Transverse colon (tissue), 4 donors: ENCODE measurements around the gene TBL3. TPM values are rescaled to one million over a fixed set of nuclear protein-coding genes. Genes with fewer than 3 reads are reported as not detected.
A peak's percentile ranks its signal among the peaks of the same experiment; 100 is the strongest.
"Not testable (repeated sequence)": the region's sequence is repeated elsewhere in the genome, so short reads cannot be mapped to it uniquely, and the experiment has no call there.

Experiments
- DNase-seq: peaks from one replicate; pipeline ENCODE4 v3.0.0-alpha.2; 2019
- H3K27ac ChIP-seq, 4 donors: fragments of 200-600 bp; sonication (generic); 2 replicates each; pipeline ENCODE4 v1.5.1; 2016 to 2018; ENCODE audit warnings: inconsistent platforms in 4 of 4
- H3K27me3 ChIP-seq: fragments of 200-600 bp; sonication (generic); 2 replicates; pipeline ENCODE4 v1.5.1; 2017; ENCODE audit warnings: inconsistent platforms
- H3K36me3 ChIP-seq, 4 donors: fragments of 200-600 bp; sonication (generic); 2 replicates each; pipeline ENCODE4 v1.5.1; 2017 to 2019; ENCODE audit warnings: inconsistent platforms in 4 of 4
- H3K4me1 ChIP-seq, 4 donors: fragments of 200-600 bp; sonication (generic); 2 replicates each; pipeline ENCODE4 v1.5.1; 2017 to 2020; ENCODE audit warnings: inconsistent platforms in 4 of 4
- H3K4me3 ChIP-seq, 4 donors: fragments of 200-600 bp; sonication (generic); 1 replicate in 1 of 4; 2 replicates in 3 of 4; pipeline versions ENCODE4 v1.5.1 to v1.6.1; 2017 to 2019; ENCODE audit warnings: inconsistent platforms in 4 of 4
- H3K9me3 ChIP-seq, 2 donors: fragments of 200-600 bp; sonication (generic); 2 replicates each; pipeline ENCODE4 v1.5.1; 2017 to 2019; ENCODE audit warnings: inconsistent platforms in 2 of 2
- EP300 ChIP-seq: sonication (generic); formaldehyde crosslinking; IDR thresholded peaks from one replicate; pipeline ENCODE4 v1.6.1; 2017; ENCODE audit warnings: antibody characterized with exemption, low read depth
- POLR2A ChIP-seq: fragments of 450-650 bp; IDR thresholded peaks from one replicate; pipeline ENCODE4 v1.6.1; 2016; ENCODE audit warnings: antibody characterized with exemption, mild to moderate bottlenecking, moderate library complexity
- POLR2AphosphoS5 ChIP-seq, 3 donors: sonication (generic); formaldehyde crosslinking; IDR thresholded peaks; one replicate each; pipeline ENCODE4 v1.6.1; 2016; ENCODE audit warnings: antibody characterized with exemption in 3 of 3
- WGBS, 2 donors: methylation state at CpG; one replicate each; pipeline ENCODE4 v1.1.5; 2018; ENCODE audit warnings: low coverage in 1 of 2; 5-methylcytosine and 5-hydroxymethylcytosine counted together
- in situ Hi-C, 4 donors: fragments of 200-750 bp; cut with MboI; loops; one replicate each; pipeline versions ENCODE4 v1.15.0 to v1.15.1; 2017; ENCODE audit warnings: low sequenced_read_pairs in 3 of 4, low pct_ligation_motif_present in 1 of 4, low pct_unique_long_range_greater_than_20kb in 1 of 4
- intact Hi-C: fragments of 100-400 bp; cut with DNase I; formaldehyde crosslinking; loops from one replicate; pipeline ENCODE4 v1.15.1; 2023; ENCODE audit warnings: low total_unique reads
- total RNA-seq, 4 donors: library from RNA; depleted of rRNA; stranded (reverse); fragments of >200 nt; gene quantifications; one replicate each; pipeline ENCODE4 v1.1.0, GENCODE V29; 2016
- TF ChIP-seq, protein P1 (sequence below), 5 experiments: fragments of 200-600 bp in 3 of 5; fragments of 450-650 bp in 2 of 5; sonication (generic) in 3 of 5; IDR thresholded peaks; 1 replicate in 2 of 5; 2 replicates in 3 of 5; pipeline ENCODE4 v1.5.1; 2016 to 2017; ENCODE audit warnings: antibody characterized with exemption in 5 of 5, inconsistent platforms in 3 of 5, mild to moderate bottlenecking in 2 of 5, moderate library complexity in 1 of 5

Gene TBL3
- total RNA-seq, 4 donors from 2014 or later: 23.2 to 31.0 (median 28.2) TPM

DNA sequence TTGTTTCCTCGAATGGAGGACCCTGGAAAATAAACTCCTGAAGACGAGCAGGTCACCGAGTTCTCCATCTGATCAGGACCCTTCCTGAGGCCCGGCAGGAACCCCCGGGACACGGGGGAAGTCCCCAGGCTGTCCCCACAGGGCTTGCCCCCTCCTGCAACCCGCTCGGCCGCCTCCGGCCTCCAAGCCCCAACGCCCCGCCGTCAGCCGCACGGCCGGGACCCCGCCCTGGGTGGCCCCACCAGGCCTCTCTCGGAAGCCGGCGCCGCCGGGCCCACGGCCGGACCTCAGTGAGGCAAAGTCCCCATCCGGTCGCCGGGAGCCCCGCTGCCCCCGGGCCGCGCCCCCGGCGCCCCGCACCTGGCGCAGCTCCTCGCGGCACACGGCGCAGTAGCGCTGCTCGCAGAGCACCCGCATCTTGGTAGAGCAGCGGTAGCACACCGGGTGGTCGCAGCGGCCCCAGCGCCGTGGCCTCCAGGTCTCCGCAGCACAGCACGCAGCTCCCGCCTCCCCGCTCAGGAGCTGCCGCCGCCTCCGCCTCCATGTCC lies 37.4 kb downstream of the TBL3 start:
- 0% methylated on average over 3 of the region's 55 CpGs; no CpG with 5 or more reads in 1 of the 2 donors for WGBS, 2 donors
- intact Hi-C loops: loop anchor here (10.0 kb wide), 1 partner anchor 226 kb away; the partner anchor contains the start of gene DNASE1L2
- TF ChIP-seq, protein P1, sequence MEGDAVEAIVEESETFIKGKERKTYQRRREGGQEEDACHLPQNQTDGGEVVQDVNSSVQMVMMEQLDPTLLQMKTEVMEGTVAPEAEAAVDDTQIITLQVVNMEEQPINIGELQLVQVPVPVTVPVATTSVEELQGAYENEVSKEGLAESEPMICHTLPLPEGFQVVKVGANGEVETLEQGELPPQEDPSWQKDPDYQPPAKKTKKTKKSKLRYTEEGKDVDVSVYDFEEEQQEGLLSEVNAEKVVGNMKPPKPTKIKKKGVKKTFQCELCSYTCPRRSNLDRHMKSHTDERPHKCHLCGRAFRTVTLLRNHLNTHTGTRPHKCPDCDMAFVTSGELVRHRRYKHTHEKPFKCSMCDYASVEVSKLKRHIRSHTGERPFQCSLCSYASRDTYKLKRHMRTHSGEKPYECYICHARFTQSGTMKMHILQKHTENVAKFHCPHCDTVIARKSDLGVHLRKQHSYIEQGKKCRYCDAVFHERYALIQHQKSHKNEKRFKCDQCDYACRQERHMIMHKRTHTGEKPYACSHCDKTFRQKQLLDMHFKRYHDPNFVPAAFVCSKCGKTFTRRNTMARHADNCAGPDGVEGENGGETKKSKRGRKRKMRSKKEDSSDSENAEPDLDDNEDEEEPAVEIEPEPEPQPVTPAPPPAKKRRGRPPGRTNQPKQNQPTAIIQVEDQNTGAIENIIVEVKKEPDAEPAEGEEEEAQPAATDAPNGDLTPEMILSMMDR (IDR thresholded peaks at IDR 0.05): no peak
- no peak for TF ChIP-seq POLR2AphosphoS5 (IDR thresholded peaks at IDR 0.05)
- no peak for TF ChIP-seq EP300
- no peak for TF ChIP-seq POLR2A
- Histone ChIP-seq H3K27me3 (no peaks in the 10 kb centered on the region), H3K9me3 (no peaks in the 10 kb centered on the region), H3K27ac (peak overlapping the region; percentile 93 to 98 (median 94)), H3K4me3 (peak overlapping the region; percentile 78 to 98 (median 85)), H3K36me3 (no peaks in the 10 kb centered on the region), H3K4me1 (peaks cover 28 to 49% (median 41%) of the 10 kb centered on the region in 4 donors)
- no peak for DNase-seq
- in situ Hi-C loops: loop anchor here in 1 of 4 donors (25.0 kb wide), 1 partner anchor 128 kb away; the partner anchor contains the start of genes PKD1 and RAB26

DNA sequence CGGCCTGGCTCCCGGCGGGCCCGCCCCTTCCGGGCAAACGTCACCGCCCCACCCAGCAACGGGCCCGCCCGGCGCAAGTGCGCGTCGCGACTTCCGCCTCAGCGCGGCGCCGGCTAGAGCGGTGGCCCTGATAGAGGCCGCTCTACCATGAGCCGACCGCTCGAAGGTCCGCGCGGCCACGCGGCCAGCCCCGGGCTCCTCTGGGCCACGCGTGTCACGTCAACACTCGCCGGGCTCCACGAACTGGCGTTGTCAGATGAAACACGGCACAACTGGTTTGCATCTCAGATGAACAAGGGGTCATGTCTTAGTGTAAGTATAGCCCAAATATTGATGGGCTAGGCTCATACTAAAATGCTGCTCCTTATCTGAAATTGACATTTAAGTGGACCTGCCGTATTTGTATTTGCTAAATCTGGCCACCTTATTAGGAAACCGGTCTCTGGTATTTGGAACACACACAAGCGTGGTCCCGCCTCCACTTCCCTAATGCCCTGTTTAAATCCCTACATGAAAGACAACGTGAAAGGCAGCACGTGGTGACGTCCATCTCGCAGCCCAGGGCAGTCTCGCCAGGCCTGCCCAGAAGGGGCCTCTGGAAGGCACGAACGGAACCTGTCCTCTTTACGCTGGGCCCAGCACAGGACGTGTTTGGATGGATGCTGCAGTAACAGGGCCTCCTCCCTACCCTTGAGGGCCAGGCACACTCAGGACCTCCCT lies 38.1 kb downstream of the TBL3 start, which contains the start of gene ZNF598:
ZNF598 (minus strand) TSS at position 31 of the 720 bp plus-strand sequence.
- in situ Hi-C loops: loop anchor here in 2 of 4 donors (10.0 to 25.0 kb wide), 2 partner anchors 127 to 135 kb away; partner anchors contain the start of genes RAB26 (in 2 of the 2) and PKD1 (in 1 of the 2)
- H3K9me3 ChIP-seq: no peaks in the 10 kb centered on the region
- DNase-seq: peak; percentile 86

DNA sequence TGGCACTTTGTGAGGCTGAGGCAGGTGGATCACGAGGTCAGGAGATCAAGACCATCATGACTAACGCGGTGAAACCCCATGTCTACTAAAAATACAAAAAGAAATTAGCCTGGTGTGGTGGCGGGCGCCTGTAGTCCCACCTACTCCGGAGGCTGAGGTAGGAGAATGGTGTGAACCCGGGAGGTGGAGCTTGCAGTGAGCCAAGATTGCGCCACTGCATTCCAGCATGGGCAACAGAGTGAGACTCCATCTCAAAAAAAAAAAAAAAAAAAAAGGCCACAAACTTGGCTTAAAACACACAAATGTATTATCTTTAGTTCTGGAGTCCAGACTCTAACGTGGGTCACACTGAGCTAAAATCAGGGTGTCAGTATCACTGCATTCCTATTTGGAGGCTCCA lies 39.9 kb downstream of the TBL3 start:
- intact Hi-C loops, H3K36me3 ChIP-seq, H3K9me3 ChIP-seq, H3K4me3 ChIP-seq, DNase-seq, H3K27ac ChIP-seq, H3K27me3 ChIP-seq: not testable (repeated sequence)
- WGBS, 2 donors: 81 to 82% methylated on average over 8 to 9 of the region's 9 CpGs
- H3K4me1 ChIP-seq: peaks cover 24 to 47% (median 41%) of the 10 kb centered on the region in 4 donors
- in situ Hi-C loops: loop anchor here in 2 of 4 donors (10.0 to 25.0 kb wide), 2 partner anchors 126 to 133 kb away; partner anchors contain the start of genes RAB26 (in 2 of the 2) and PKD1 (in 1 of the 2)

More for the DNA sequence above, 38.1 kb downstream of the TBL3 start, which contains the start of gene ZNF598:
- WGBS, 2 donors: 0 to 3% methylated on average over 2 to 51 of the region's 52 CpGs
- H3K4me3 ChIP-seq: peak within 1 kb of the TSS; percentile 78 to 98 (median 85)
- H3K27ac ChIP-seq: peak within 1 kb of the TSS; percentile 93 to 98 (median 94)
- TF ChIP-seq POLR2A: peak; percentile 98
- no peak for TF ChIP-seq EP300
- TF ChIP-seq, protein P1 (IDR thresholded peaks at IDR 0.05): peak in 1 of 5 experiments; percentile 25
- peak; percentile 94 to 97 (median 96) for TF ChIP-seq POLR2AphosphoS5 (IDR thresholded peaks at IDR 0.05)
- no peaks in the 10 kb centered on the region for H3K27me3 ChIP-seq
- no peaks in the 10 kb centered on the region for H3K36me3 ChIP-seq
- H3K4me1 ChIP-seq: peaks cover 24 to 45% (median 37%) of the 10 kb centered on the region in 4 donors
- intact Hi-C loops: loop anchor here (10.0 kb wide), 1 partner anchor 225 kb away; the partner anchor contains the start of gene DNASE1L2

DNA sequence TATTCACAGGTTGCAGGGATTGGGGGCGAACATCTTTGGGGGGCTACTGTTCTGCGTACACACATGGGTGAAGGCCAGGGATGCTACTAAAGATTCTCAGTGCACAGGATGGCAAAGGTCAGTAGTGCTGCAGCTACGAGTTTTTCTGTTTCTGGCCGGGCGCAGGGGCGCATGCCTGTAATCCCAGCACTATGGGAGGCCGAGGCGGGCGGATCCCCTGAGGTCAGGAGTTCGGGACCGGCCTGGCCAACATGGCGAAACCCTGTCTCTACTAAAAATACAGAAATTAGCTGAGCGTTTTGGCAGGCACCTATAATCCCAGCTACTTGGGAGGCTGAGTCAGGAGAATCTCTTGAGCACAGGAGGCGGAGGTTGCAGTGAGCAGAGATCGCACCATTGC lies 41.7 kb downstream of the TBL3 start:
- H3K36me3 ChIP-seq: no peaks in the 10 kb centered on the region
- 87 to 100% methylated on average over 2 to 15 of the region's 15 CpGs for WGBS, 2 donors
- peaks cover 3% of the 10 kb centered on the region for H3K27me3 ChIP-seq
- intact Hi-C loops: no loop called here
- H3K27ac ChIP-seq: no peak overlapping the region
- peaks cover 9 to 29% (median 25%) of the 10 kb centered on the region in 4 donors for H3K4me1 ChIP-seq
- TF ChIP-seq EP300 (no peak), POLR2A (no peak), POLR2AphosphoS5 (IDR thresholded peaks at IDR 0.05) (no peak)
- TF ChIP-seq, protein P1 (IDR thresholded peaks at IDR 0.05): no peak
- no peaks in the 10 kb centered on the region for H3K9me3 ChIP-seq
- no peak for DNase-seq
- H3K4me3 ChIP-seq: no peak overlapping the region
- in situ Hi-C loops: loop anchor here in 2 of 4 donors (10.0 to 25.0 kb wide), 2 partner anchors 124 to 131 kb away; partner anchors contain the start of genes RAB26 (in 2 of the 2) and PKD1 (in 1 of the 2)
